Activated CD8-positive, alpha-beta memory T cell treated with anti-CD3 and anti-CD28 coated beads, Interleukin-2, amount 50 U/mL, for 1 hour (primary cell): ENCODE data around the gene TMEM63A.
"Not testable (repeated sequence)": the region's sequence is repeated elsewhere in the genome, so short reads cannot be mapped to it uniquely, and the experiment has no call there.

Experiments
- DNase-seq: peaks from one replicate; pipeline ENCODE4 v3.0.0-alpha.2; 2020; ENCODE audit errors: extremely low read depth

The TMEM63A gene

GRCh38 chr1:225845571-225846259 is 36.5 kb downstream of the TMEM63A start:
- DNase-seq = no peak

GRCh38 chr1:225845097-225845496 is 37.1 kb downstream of the TMEM63A start:
- no peak for DNase-seq

DNA sequence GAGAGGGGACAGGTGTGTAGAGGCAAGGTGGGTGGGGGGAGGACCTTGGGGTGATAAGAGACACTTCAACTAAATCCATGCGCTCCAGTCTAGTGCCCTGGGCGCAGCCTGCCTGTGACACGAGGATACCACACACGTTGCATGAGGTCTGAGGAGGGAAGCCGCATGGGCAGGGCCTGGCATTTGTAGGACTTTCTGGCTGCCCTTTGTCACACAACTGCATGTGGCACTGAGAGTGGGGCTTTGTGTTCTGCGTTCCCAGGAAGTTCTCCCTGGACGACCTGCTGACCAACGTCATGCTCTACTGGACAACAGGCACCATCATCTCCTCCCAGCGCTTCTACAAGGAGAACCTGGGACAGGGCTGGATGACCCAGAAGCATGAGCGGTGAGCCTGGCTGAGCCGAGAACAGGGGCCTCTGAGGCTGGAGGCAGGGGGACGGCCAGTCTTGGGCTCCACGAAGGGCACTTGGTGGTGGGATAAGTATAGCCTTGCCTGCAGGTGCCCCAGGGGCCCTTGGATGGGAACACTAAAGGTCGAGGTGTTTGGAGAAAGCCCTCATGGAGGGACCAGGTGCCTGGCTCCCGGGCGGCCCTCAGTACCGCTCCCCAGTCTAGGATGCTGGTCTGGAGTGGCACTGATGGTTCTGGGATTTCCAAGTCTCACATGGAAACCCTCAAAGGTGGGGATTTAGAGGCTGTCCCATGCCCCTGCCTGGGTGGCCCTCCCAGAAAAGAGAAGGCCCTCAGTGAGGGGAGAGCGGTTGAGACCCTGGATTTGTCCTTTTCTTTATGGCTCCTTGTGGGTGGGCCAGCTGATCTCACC is 37.7 kb downstream of the TMEM63A start:
- no peak for DNase-seq

- no peak for DNase-seq
Observed at GRCh38 chr1:225843426-225843795, 38.8 kb downstream of the TMEM63A start.

- no peak for DNase-seq
Observed at GRCh38 chr1:225842788-225843425, 39.3 kb downstream of the TMEM63A start.

DNA sequence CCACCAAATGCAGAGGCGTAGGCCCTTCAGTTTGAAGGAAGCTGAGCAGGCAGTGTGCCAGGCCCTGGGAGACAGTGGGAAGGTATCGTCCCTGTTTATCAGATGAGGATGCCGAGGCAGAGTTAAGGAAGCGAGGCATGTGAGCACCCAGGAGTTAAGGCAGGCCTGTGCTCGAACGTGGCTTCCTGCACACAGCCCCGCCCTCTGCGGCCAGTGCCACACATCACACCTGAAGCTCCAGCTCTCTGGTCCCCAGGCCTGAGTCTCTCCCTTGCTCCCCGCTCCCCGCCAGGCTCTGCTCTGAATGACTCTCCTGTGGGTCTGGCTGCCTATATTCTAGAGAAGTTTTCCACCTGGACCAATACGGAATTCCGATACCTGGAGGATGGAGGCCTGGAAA is 40.1 kb downstream of the TMEM63A start:
- DNase-seq = no peak

DNA sequence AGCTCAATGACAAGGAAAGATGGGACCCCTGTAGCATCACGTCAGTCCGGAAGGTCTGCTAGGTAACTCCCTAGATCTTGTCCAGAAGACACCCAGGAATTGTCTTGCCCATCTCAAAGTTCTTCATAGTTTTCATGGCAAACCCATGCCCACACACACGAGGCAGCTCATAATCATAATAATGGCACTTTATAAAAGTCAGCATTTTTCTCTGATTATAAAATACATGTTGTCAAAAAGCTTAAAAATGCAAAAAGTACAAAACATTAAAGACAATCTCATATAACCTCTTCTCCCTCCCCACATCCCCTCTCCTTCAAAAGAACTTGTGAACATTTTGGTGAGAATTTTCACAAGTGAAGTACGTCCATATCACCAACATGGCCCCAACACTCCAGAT is 41.5 kb downstream of the TMEM63A start:
- no peak for DNase-seq

DNA sequence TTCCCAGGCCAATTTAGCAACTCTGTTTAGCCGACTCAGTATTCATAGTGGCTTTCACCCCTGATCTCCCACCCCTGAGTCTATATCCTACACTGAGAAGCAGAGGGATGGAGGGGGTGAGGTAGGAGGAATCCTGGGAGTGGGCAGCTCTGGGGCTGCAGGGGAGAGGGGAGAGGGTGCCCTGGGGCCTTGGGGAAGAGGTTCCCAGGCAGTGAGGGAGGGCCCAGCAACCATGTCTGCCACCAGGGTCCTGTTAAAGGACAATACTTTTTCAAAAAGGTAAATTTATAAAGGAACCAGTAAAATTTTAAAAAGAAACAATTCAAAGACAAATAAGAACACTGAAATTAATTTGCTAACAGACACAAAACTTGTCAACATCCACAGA is 42.0 kb downstream of the TMEM63A start:
- no peak for DNase-seq

DNA sequence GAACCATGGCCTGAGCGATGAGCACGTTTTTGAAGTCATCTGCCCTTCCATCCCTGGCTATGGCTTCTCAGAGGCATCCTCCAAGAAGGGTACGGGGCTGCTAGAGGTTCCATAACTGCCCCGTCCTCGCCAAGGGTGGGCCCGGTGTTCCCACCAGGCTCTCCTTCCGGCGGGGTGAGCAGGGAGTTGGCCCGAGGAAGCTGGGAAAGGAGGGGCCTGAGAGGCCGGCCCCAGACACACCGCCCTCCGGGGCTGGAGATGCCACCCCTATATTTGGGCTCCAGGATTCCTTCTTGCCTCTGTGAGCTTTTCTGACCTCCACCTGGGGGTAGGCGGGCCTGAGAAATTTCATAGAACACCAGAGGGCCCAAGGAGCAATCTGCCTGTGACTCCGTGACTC is 43.4 kb downstream of the TMEM63A start:
- DNase-seq = no peak

DNA sequence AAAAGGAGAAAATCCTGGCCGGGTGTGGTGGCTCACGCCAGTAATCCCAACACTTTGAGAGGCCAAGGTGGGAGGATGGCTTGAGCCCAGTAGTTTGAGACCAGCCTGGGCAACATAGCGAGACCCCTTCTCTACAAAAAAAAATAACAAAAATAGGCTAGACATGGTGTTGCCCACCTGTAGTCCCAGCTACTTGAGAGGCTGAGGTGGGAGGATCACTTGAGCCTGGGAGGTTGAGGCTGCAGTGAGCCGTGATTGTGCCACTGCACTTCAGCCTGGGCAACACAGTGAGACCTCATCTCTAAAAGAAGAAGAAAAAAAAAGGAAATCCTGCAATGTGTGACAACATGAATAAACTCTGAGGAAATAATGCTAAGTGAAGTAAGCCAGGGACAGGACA is 45.9 kb downstream of the TMEM63A start:
- DNase-seq = not testable (repeated sequence)

- no peak for DNase-seq
Observed at GRCh38 chr1:225835856-225836255, 46.3 kb downstream of the TMEM63A start.

GRCh38 chr1:225834417-225835329 is 47.5 kb downstream of the TMEM63A start:
- DNase-seq = no peak

- DNase-seq = no peak
Observed at GRCh38 chr1:225830841-225831240, 51.3 kb downstream of the TMEM63A start.

- no peak for DNase-seq
Observed at GRCh38 chr1:225828706-225829345, 53.4 kb downstream of the TMEM63A start.

DNA sequence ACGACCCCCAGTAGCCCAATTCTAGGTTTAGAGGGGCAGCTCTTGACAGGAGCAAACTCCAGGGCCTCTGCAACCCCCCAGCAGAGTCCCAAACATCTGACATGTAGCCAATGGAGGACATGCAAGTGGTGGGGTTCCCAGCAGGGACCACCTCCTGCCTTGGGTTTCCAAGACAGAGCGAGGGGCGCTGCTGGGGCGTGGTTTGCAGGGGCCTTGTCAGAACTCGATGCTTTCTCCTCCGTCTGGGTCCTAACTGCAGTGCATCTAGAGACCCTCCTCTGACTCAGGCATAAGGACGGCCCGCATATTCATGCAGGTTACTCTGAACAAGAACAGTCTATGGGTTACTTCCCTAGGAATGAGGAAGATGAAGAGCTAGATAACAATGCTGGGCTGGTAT is 55.1 kb downstream of the TMEM63A start:
- DNase-seq = no peak

DNA sequence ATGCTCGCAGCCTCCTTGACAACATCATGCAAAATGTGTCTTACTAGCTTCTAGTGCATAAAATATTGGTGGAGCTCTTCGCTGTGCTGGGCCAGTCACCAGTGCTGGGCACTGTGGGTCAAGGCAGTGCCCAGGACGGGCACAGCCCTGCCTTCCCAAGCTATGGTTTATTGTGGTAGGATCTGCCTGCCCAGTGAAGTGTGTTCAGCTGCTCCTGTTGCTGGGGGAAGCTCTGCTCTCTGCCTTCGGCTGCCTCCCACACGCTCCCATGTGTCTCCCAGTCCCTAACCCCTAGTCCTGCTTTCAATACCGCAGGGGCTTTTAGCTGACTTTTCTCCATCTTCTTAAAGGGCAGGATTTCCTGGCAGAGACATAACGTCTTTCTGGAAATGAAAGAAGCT is 56.6 kb downstream of the TMEM63A start:
- DNase-seq = no peak

- DNase-seq = no peak
Observed at GRCh38 chr1:225825078-225825477, 57.1 kb downstream of the TMEM63A start.

GRCh38 chr1:225824533-225824941 is 57.6 kb downstream of the TMEM63A start:
- no peak for DNase-seq

GRCh38 chr1:225823811-225824261 is 58.3 kb downstream of the TMEM63A start:
- DNase-seq = no peak

DNA sequence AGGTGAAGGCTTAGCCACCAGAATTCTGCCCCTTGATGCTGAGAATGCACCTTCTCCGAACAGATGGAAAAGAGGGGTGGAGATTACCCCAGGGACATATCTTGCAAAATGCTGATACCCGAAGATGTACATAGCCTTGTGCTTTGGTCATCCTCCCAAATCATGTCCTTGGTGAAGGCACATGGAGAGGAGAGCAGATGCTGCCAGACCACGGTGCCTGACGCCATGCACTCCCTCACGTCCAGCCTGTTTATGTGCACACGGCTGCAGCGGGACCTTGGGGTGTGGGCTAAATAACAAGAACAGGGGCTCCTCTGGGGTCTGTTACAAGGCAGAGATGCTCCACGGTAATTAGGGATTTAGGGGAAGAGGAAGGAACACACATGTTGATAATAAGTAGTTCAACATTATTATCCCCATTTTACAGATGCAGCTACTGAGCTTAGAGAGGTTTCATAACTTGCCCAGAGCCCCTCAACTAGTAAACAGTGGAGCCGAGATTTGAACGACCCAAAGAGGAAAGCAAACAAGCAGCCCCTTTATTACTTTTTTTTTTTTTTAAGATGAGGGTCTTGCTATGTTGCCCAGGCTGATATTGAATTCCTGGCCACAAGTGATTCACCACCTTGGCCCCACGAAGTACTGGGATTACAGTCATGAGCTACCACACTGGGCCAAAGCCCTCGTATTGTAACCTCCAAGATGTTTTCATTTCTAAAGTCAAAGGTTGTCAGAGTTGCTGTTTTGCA is 59.4 kb downstream of the TMEM63A start:
- no peak for DNase-seq
